HCT116 (cell line): Measurements from ENCODE around the gene ZNF620. TPM values are rescaled to one million over a fixed set of nuclear protein-coding genes. Genes with fewer than 3 reads are reported as not detected.
A peak's percentile ranks its signal among the peaks of the same experiment; 100 is the strongest.

ENCODE experiments used
- ATAC-seq: fragments of 200-7000 bp; cut with Tn5 transposase; 2 replicates; pipeline ENCODE4 v1.9.1; 2020; ENCODE audit warnings: mild to moderate bottlenecking, moderate library complexity
- BruUV-seq: library from RNA; stranded (reverse); fragments of 400-500 nt; replicated peaks from 2 replicates; lab custom pipeline; 2021; lab: Mats Ljungman, UMichigan
- CTCF ChIA-PET: fragments of 300-600 bp; sonication (Branson Sonifier 250); formaldehyde crosslinking; loops from one replicate; lab custom pipeline; 2021; ENCODE audit warnings: antibody characterized with exemption; lab: Charles Lee
- POLR2A ChIA-PET: fragments of 300-600, 350-600 bp; sonication (Branson Sonifier 250); formaldehyde crosslinking; loops from one replicate; lab custom pipeline; 2021; ENCODE audit warnings: antibody characterized with exemption; lab: Charles Lee
- RAD21 ChIA-PET, 2 experiments: fragments of 300-600 bp; sonication (Branson Sonifier 250); formaldehyde crosslinking; loops; one replicate each; lab custom pipeline; 2023; ENCODE audit warnings: low total read pairs in 2 of 2; ENCODE audit not compliant: uncharacterized antibody in 2 of 2, unreplicated experiment in 2 of 2, low non-redundant PET in 1 of 2; lab: Charles Lee
- DNase-seq: peaks from one replicate; pipeline ENCODE4 v3.0.0-alpha.2; 2010; ENCODE audit warnings: low read depth, low spot score
- H2AFZ ChIP-seq: fragments of 200-600 bp; shearing (Covaris generic), sonication (generic); 2 replicates; pipeline ENCODE4 v1.6.1; 2017; ENCODE audit warnings: low read depth, mixed run types, mixed read lengths, antibody characterized with exemption, low read length; ENCODE audit not compliant: poor library complexity, severe bottlenecking
- H3K27ac ChIP-seq: 2 replicates; pipeline ENCODE4 v1.5.1; 2012; ENCODE audit warnings: low read depth, low read length
- H3K27me3 ChIP-seq: fragments of 200-600 bp; sonication (generic); 2 replicates; pipeline ENCODE4 v1.6.1; 2016; ENCODE audit warnings: mixed run types, low read length, mixed read lengths; ENCODE audit not compliant: insufficient read depth
- H3K36me3 ChIP-seq, 2 experiments: fragments of 200-500 bp in 1 of 2; fragments of 200-600 bp in 1 of 2; sonication (Bioruptor generic) in 1 of 2; sonication (generic) in 1 of 2; 2 replicates each; pipeline versions ENCODE4 v1.5.1 to v1.6.1; 2014 to 2016; ENCODE audit warnings: low read length in 2 of 2, inconsistent platforms in 1 of 2, mixed read lengths in 1 of 2, mixed run types in 1 of 2; ENCODE audit not compliant: insufficient read depth in 2 of 2, control insufficient read depth in 1 of 2
- H3K4me1 ChIP-seq, 2 experiments: fragments of 200-600 bp in 1 of 2; sonication (generic) in 1 of 2; 2 replicates each; pipeline versions ENCODE4 v1.5.1 to v1.6.1; 2012 to 2017; ENCODE audit warnings: low read length in 2 of 2, inconsistent platforms in 1 of 2, mild to moderate bottlenecking in 1 of 2, mixed read lengths in 1 of 2, mixed run types in 1 of 2, moderate library complexity in 1 of 2; ENCODE audit not compliant: insufficient read depth in 2 of 2, control insufficient read depth in 1 of 2
- H3K4me2 ChIP-seq: fragments of 200-600 bp; sonication (generic); 2 replicates; pipeline ENCODE4 v1.6.1; 2017; ENCODE audit warnings: mixed run types, low read length, mixed read lengths
- H3K4me3 ChIP-seq, 2 experiments: fragments of 200-600 bp in 1 of 2; sonication (generic) in 1 of 2; replicated peaks in 1 of 2; 2 replicates each; pipeline ENCODE4 v1.5.1; 2011 to 2016; ENCODE audit warnings: low read length in 2 of 2, control low read depth in 1 of 2, low read depth in 1 of 2, mild to moderate bottlenecking in 1 of 2, mixed read lengths in 1 of 2, mixed run types in 1 of 2
- H3K79me2 ChIP-seq: fragments of 200-600 bp; sonication (generic); 2 replicates; pipeline ENCODE4 v1.6.1; 2017; ENCODE audit warnings: mild to moderate bottlenecking, mixed run types, low read length, moderate library complexity, mixed read lengths; ENCODE audit not compliant: insufficient read depth
- H3K9ac ChIP-seq: fragments of 200-600 bp; sonication (generic); 2 replicates; pipeline ENCODE4 v1.6.1; 2016; ENCODE audit warnings: low read length, mixed read lengths
- H3K9me2 ChIP-seq: fragments of 200-600 bp; sonication (generic), shearing (Covaris generic); 2 replicates; pipeline ENCODE4 v1.6.1; 2017; ENCODE audit warnings: mixed run types, mild to moderate bottlenecking, moderate library complexity; ENCODE audit not compliant: insufficient read depth
- H3K9me3 ChIP-seq, 2 experiments: fragments of 200-500 bp in 1 of 2; fragments of 200-600 bp in 1 of 2; sonication (Bioruptor generic) in 1 of 2; sonication (generic) in 1 of 2; 2 replicates each; pipeline ENCODE4 v1.6.1; 2014 to 2017; ENCODE audit warnings: low read length in 2 of 2, mixed read lengths in 2 of 2, inconsistent platforms in 1 of 2, low read depth in 1 of 2, mild to moderate bottlenecking in 1 of 2, mixed run types in 1 of 2, moderate library complexity in 1 of 2; ENCODE audit not compliant: control insufficient read depth in 1 of 2, insufficient read depth in 1 of 2
- H4K20me1 ChIP-seq: fragments of 200-600 bp; sonication (generic), shearing (Covaris generic); 2 replicates; pipeline ENCODE4 v1.6.1; 2017; ENCODE audit warnings: mixed run types, mild to moderate bottlenecking, moderate library complexity; ENCODE audit not compliant: insufficient read depth
- ATF3 ChIP-seq: IDR thresholded peaks from 2 replicates; pipeline ENCODE4 v1.6.1; 2012
- CBX3 ChIP-seq: IDR thresholded peaks from 2 replicates; pipeline ENCODE4 v1.6.1; 2012; ENCODE audit warnings: low read depth
- CEBPB ChIP-seq: IDR thresholded peaks from 2 replicates; pipeline ENCODE4 v1.6.1; 2012; ENCODE audit warnings: low read depth
- CTCF ChIP-seq, 3 experiments: fragments of 200-600 bp in 1 of 3; sonication (generic) in 1 of 3; IDR thresholded peaks in 2 of 3; conservative IDR thresholded peaks in 1 of 3; 2 replicates each; pipeline ENCODE4 v1.5.1; 2012 to 2017; ENCODE audit warnings: low read depth in 2 of 3, low read length in 2 of 3, antibody characterized with exemption in 1 of 3, borderline replicate concordance in 1 of 3, control low read depth in 1 of 3, mild to moderate bottlenecking in 1 of 3, mixed read lengths in 1 of 3, mixed run types in 1 of 3, moderate library complexity in 1 of 3; ENCODE audit not compliant: insufficient read depth in 1 of 3
- EZH2phosphoT487 ChIP-seq: fragments of 200-600 bp; IDR thresholded peaks from 2 replicates; pipeline ENCODE4 v1.6.1; 2018; ENCODE audit warnings: antibody characterized with exemption, borderline replicate concordance
- FOSL1 ChIP-seq: IDR thresholded peaks from 2 replicates; pipeline ENCODE4 v1.6.1; 2012; ENCODE audit warnings: low read depth
- POLR2A ChIP-seq: IDR thresholded peaks from 2 replicates; pipeline ENCODE4 v1.7.0; 2011; ENCODE audit warnings: borderline replicate concordance; ENCODE audit not compliant: insufficient read depth, insufficient read length; ENCODE audit errors: extremely low read depth
- POLR2AphosphoS5 ChIP-seq: IDR thresholded peaks from 2 replicates; pipeline ENCODE4 v1.6.1; 2011; ENCODE audit warnings: mild to moderate bottlenecking, low read depth, low read length, moderate library complexity
- RAD21 ChIP-seq: IDR thresholded peaks from 2 replicates; pipeline ENCODE4 v1.6.1; 2012; ENCODE audit warnings: low read depth, mild to moderate bottlenecking
- SIN3A ChIP-seq: IDR thresholded peaks from 2 replicates; pipeline ENCODE4 v1.6.1; 2012; ENCODE audit warnings: low read depth
- SP1 ChIP-seq: IDR thresholded peaks from 2 replicates; pipeline ENCODE4 v1.6.1; 2012; ENCODE audit warnings: low read depth
- ZBTB33 ChIP-seq: IDR thresholded peaks from 2 replicates; pipeline ENCODE4 v1.6.1; 2011; ENCODE audit warnings: mild to moderate bottlenecking, low read length, moderate library complexity; ENCODE audit not compliant: insufficient replicate concordance; ENCODE audit errors: extremely low read depth
- intact Hi-C: fragments of 100-400 bp; cut with micrococcal nuclease; formaldehyde crosslinking; loops from 2 replicates; pipeline ENCODE4 v1.10.0; 2022
- total RNA-seq: library from RNA; stranded (reverse); gene quantifications from one replicate; pipeline ENCODE4 v1.2.1, GENCODE V29; 2021; ENCODE audit not compliant: unreplicated experiment
- TF ChIP-seq, protein P1 (sequence below): IDR thresholded peaks from 2 replicates; pipeline ENCODE4 v1.6.1; 2012; ENCODE audit warnings: low read depth

ZNF620 gene
- total RNA-seq, 1 experiment from 2014 or later = 10.2 TPM

- no TSS peak for BruUV-seq
- peak overlapping the region; percentile 85 to 92 for H3K4me3 ChIP-seq
- intact Hi-C loops = loop anchor here (2.0 kb wide), 1 partner anchor 17 kb away; the partner anchor contains the start of gene ZNF620
- peak overlapping the region; percentile 90 for H3K4me2 ChIP-seq
- 0 out of 4 replicates have a peak, but pooled peaks cover 3% of the 10 kb centered on the region in 2 experiments for H3K36me3 ChIP-seq
- no peaks in the 10 kb centered on the region for H3K27me3 ChIP-seq
- no peaks in the 10 kb centered on the region for H3K9me2 ChIP-seq
- H3K9ac ChIP-seq = peak overlapping the region; percentile 88
- H3K27ac ChIP-seq = peak overlapping the region; percentile 80; the same call in 1 of the 2 replicates
- RAD21 ChIA-PET = interaction anchor here in 1 of 2 experiments (0.8 kb wide), 1 partner anchor 18 kb away, joined by 3 read pairs; the partner anchor contains the start of gene ZNF620
- H3K79me2 ChIP-seq = peaks cover 10% of the 10 kb centered on the region
- peaks cover 0 to 18% of the 10 kb centered on the region in 2 experiments; a peak in 1 of 4 replicates for H3K4me1 ChIP-seq
- H3K9me3 ChIP-seq = no peaks in the 10 kb centered on the region
- POLR2A ChIA-PET = interaction anchor here (0.7 to 4.2 kb wide), 4 partner anchors 10 to 1075 kb away, joined by 3 to 35 read pairs (median 6); partner anchors contain the start of genes RPL14 and ZNF620
- DNase-seq = no peak
- no peak for TF ChIP-seq ZBTB33
- TF ChIP-seq FOSL1 = no peak
- no peak; the same call in 1 of the 2 replicates for TF ChIP-seq SIN3A
- no peak for TF ChIP-seq CTCF (IDR thresholded peaks at IDR 0.05 in 2 of 3, conservative IDR thresholded peaks at IDR 0.05 in 1 of 3; ENCODE audit: borderline replicate concordance in 1 of 3, insufficient read depth in 1 of 3, low read depth in 2 of 3, low read length in 2 of 3)
- TF ChIP-seq SP1 = no peak
- no peak for TF ChIP-seq ATF3
- TF ChIP-seq POLR2A = no peak
- TF ChIP-seq EZH2phosphoT487 = no peak
- no peak for TF ChIP-seq CEBPB
- no peak for TF ChIP-seq CBX3
- TF ChIP-seq, protein P1, sequence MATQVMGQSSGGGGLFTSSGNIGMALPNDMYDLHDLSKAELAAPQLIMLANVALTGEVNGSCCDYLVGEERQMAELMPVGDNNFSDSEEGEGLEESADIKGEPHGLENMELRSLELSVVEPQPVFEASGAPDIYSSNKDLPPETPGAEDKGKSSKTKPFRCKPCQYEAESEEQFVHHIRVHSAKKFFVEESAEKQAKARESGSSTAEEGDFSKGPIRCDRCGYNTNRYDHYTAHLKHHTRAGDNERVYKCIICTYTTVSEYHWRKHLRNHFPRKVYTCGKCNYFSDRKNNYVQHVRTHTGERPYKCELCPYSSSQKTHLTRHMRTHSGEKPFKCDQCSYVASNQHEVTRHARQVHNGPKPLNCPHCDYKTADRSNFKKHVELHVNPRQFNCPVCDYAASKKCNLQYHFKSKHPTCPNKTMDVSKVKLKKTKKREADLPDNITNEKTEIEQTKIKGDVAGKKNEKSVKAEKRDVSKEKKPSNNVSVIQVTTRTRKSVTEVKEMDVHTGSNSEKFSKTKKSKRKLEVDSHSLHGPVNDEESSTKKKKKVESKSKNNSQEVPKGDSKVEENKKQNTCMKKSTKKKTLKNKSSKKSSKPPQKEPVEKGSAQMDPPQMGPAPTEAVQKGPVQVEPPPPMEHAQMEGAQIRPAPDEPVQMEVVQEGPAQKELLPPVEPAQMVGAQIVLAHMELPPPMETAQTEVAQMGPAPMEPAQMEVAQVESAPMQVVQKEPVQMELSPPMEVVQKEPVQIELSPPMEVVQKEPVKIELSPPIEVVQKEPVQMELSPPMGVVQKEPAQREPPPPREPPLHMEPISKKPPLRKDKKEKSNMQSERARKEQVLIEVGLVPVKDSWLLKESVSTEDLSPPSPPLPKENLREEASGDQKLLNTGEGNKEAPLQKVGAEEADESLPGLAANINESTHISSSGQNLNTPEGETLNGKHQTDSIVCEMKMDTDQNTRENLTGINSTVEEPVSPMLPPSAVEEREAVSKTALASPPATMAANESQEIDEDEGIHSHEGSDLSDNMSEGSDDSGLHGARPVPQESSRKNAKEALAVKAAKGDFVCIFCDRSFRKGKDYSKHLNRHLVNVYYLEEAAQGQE = no peak
- TF ChIP-seq POLR2AphosphoS5 = no peak
- TF ChIP-seq RAD21 = no peak
- no peak for ATAC-seq
- no peak overlapping the region for H2AFZ ChIP-seq
- CTCF ChIA-PET = interaction anchor here (0.7 to 1.3 kb wide), 2 partner anchors 17 to 18 kb away, joined by 3 to 5 read pairs; partner anchors contain the start of gene ZNF620
- H4K20me1 ChIP-seq = no peaks in the 10 kb centered on the region
Measured at GRCh38 chr3:40523781-40524180, 17.9 kb downstream of the ZNF620 start.
